ENCODE results near the gene PIGN.

DNA sequence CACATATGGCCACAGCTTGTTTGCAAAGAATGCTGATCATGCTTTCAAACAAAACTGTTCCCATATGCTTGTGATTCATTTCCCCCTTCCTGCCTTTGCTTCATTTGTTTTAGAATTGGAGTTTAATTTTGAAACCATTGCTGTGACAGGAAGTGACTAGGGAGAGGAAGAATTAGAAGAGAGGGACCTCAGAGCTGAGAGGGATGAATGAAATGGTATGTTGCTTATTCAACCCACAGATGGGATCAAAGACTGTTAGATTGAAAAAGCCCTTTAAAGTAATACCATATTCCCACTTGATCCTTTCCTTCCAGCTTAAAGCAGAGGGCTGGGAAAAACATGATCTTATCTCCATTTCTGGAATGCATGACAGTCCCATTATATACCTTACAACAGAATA, 187.9 kb downstream of the PIGN start:
- peak; percentile 39; the same call in 1 of the 2 replicates for TF ChIP-seq POLR2AphosphoS5 (IDR thresholded peaks at IDR 0.05; ENCODE audit: low read depth, low read length)
- TF ChIP-seq TAF1 (IDR thresholded peaks at IDR 0.05; ENCODE audit: borderline replicate concordance, insufficient read depth, low read length), result no peak

Measured in PFSK-1 (cell line).